H9 (cell line): ENCODE results near the gene TGM2. TPM values are rescaled to one million over a fixed set of nuclear protein-coding genes. Genes with fewer than 3 reads are reported as not detected.

Experiments
- DNase-seq: peaks from one replicate; pipeline ENCODE4 v3.0.0-alpha.2; 2017
- H2AFZ ChIP-seq: one replicate; pipeline ENCODE4 v1.6.1; 2013; ENCODE audit warnings: mild to moderate bottlenecking, low read length, control low read depth, moderate library complexity
- H2AK5ac ChIP-seq: 2 replicates; pipeline ENCODE4 v1.6.1; 2013; ENCODE audit warnings: low read length, control low read depth, mixed read lengths; ENCODE audit not compliant: insufficient read length
- H2BK120ac ChIP-seq: one replicate; pipeline ENCODE4 v1.6.1; 2013; ENCODE audit warnings: low read depth, mild to moderate bottlenecking, low read length, control low read depth, inconsistent platforms; ENCODE audit not compliant: poor library complexity, severe bottlenecking
- H2BK12ac ChIP-seq: 2 replicates; pipeline ENCODE4 v1.6.1; 2013; ENCODE audit warnings: low read length, control low read depth, mixed read lengths, low read depth; ENCODE audit not compliant: insufficient read length
- H2BK15ac ChIP-seq: 2 replicates; pipeline ENCODE4 v1.6.1; 2013; ENCODE audit warnings: low read depth, low read length, control low read depth
- H2BK20ac ChIP-seq: one replicate; pipeline ENCODE4 v1.6.1; 2013; ENCODE audit warnings: low read depth, mild to moderate bottlenecking, low read length, control low read depth, inconsistent platforms; ENCODE audit not compliant: poor library complexity, severe bottlenecking
- H2BK5ac ChIP-seq: 2 replicates; pipeline ENCODE4 v1.6.1; 2013; ENCODE audit warnings: low read length, control low read depth, mixed read lengths; ENCODE audit not compliant: insufficient read length
- H3K14ac ChIP-seq: 2 replicates; pipeline ENCODE4 v1.6.1; 2013; ENCODE audit warnings: low read length, control low read depth; ENCODE audit not compliant: insufficient read depth
- H3K18ac ChIP-seq: 2 replicates; pipeline ENCODE4 v1.6.1; 2013; ENCODE audit warnings: low read depth, mild to moderate bottlenecking, mixed read lengths, low read length, control low read depth; ENCODE audit not compliant: insufficient read length
- H3K23ac ChIP-seq: 2 replicates; pipeline ENCODE4 v1.6.1; 2013; ENCODE audit warnings: low read length, control low read depth, mixed read lengths, low read depth; ENCODE audit not compliant: insufficient read length
- H3K23me2 ChIP-seq: 2 replicates; pipeline ENCODE4 v1.6.1; 2013; ENCODE audit warnings: low read depth, mild to moderate bottlenecking, mixed read lengths, low read length, control low read depth; ENCODE audit not compliant: insufficient read length, poor library complexity, severe bottlenecking
- H3K27ac ChIP-seq: 2 replicates; pipeline ENCODE4 v1.5.1; 2013; ENCODE audit warnings: low read length, control low read depth, mixed read lengths, low read depth; ENCODE audit not compliant: insufficient read length
- H3K27me3 ChIP-seq: 2 replicates; pipeline ENCODE4 v1.6.1; 2013; ENCODE audit warnings: low read length, control low read depth, inconsistent platforms; ENCODE audit not compliant: insufficient read depth
- H3K4ac ChIP-seq: 2 replicates; pipeline ENCODE4 v1.6.1; 2013; ENCODE audit warnings: low read depth, mild to moderate bottlenecking, control low read depth, inconsistent platforms, low read length, moderate library complexity
- H3K4me1 ChIP-seq: 2 replicates; pipeline ENCODE4 v1.6.1; 2013; ENCODE audit warnings: low read length, control low read depth, inconsistent platforms; ENCODE audit not compliant: insufficient read depth
- H3K4me2 ChIP-seq: 2 replicates; pipeline ENCODE4 v1.6.1; 2013; ENCODE audit warnings: low read length, control low read depth, mixed read lengths; ENCODE audit not compliant: insufficient read length, insufficient read depth
- H3K56ac ChIP-seq: 2 replicates; pipeline ENCODE4 v1.6.1; 2013; ENCODE audit warnings: low read depth, mild to moderate bottlenecking, mixed read lengths, low read length, control low read depth; ENCODE audit not compliant: insufficient read length
- H3K79me1 ChIP-seq: 2 replicates; pipeline ENCODE4 v1.6.1; 2013; ENCODE audit warnings: low read depth, mild to moderate bottlenecking, moderate library complexity, low read length, control low read depth, inconsistent platforms; ENCODE audit not compliant: insufficient read depth, poor library complexity, severe bottlenecking
- H3K79me2 ChIP-seq: 2 replicates; pipeline ENCODE4 v1.6.1; 2013; ENCODE audit warnings: low read length, control low read depth, inconsistent platforms; ENCODE audit not compliant: insufficient read depth
- H3K9ac ChIP-seq: 2 replicates; pipeline ENCODE4 v1.6.1; 2013; ENCODE audit warnings: low read length, control low read depth, mixed read lengths; ENCODE audit not compliant: insufficient read length; ENCODE audit errors: extremely low read depth
- H3K9me3 ChIP-seq: one replicate; pipeline ENCODE4 v1.6.1; 2013; ENCODE audit warnings: low read depth, low read length, inconsistent platforms; ENCODE audit not compliant: control insufficient read depth
- H3T11ph ChIP-seq: one replicate; pipeline ENCODE4 v1.6.1; 2013; ENCODE audit warnings: mild to moderate bottlenecking, low read length, control low read depth, inconsistent platforms
- H4K20me1 ChIP-seq: one replicate; pipeline ENCODE4 v1.6.1; 2013; ENCODE audit not compliant: control insufficient read depth, insufficient read length, insufficient read depth
- H4K5ac ChIP-seq: 2 replicates; pipeline ENCODE4 v1.6.1; 2013; ENCODE audit warnings: low read depth, mild to moderate bottlenecking, mixed read lengths, low read length, control low read depth; ENCODE audit not compliant: insufficient read length
- H4K8ac ChIP-seq: replicated peaks from 2 replicates; pipeline ENCODE4 v1.6.1; 2013; ENCODE audit warnings: low read length, control low read depth, mixed read lengths, low read depth; ENCODE audit not compliant: insufficient read length
- H4K91ac ChIP-seq: 2 replicates; pipeline ENCODE4 v1.6.1; 2013; ENCODE audit warnings: low read depth, mild to moderate bottlenecking, moderate library complexity, mixed read lengths, low read length, control low read depth; ENCODE audit not compliant: insufficient read length
- H3K27ac Mint-ChIP-seq, 3 experiments: 2 replicates in 2 of 3; 3 replicates in 1 of 3; pipeline ENCODE4 v1.8.0; 2020 to 2021; ENCODE audit warnings: mixed read lengths in 3 of 3, mild to moderate bottlenecking in 1 of 3, moderate library complexity in 1 of 3
- H3K27me3 Mint-ChIP-seq: 2 replicates; pipeline ENCODE4 v1.8.0; 2021; ENCODE audit warnings: low read depth, mild to moderate bottlenecking, moderate library complexity, mixed read lengths
- H3K36me3 Mint-ChIP-seq, 3 experiments: 2 replicates in 2 of 3; 3 replicates in 1 of 3; pipeline ENCODE4 v1.8.0; 2020 to 2021; ENCODE audit warnings: low read depth in 3 of 3, mixed read lengths in 3 of 3; ENCODE audit not compliant: insufficient read depth in 1 of 3
- H3K4me1 Mint-ChIP-seq, 2 experiments: 2 replicates each; pipeline ENCODE4 v1.8.0; 2020; ENCODE audit warnings: mixed read lengths in 2 of 2
- H3K4me3 Mint-ChIP-seq, 2 experiments: 2 replicates in 1 of 2; 3 replicates in 1 of 2; pipeline ENCODE4 v1.8.0; 2020 to 2021; ENCODE audit warnings: mild to moderate bottlenecking in 2 of 2, mixed read lengths in 2 of 2, moderate library complexity in 1 of 2
- H3K9me3 Mint-ChIP-seq, 2 experiments: 2 replicates in 1 of 2; 3 replicates in 1 of 2; pipeline ENCODE4 v1.8.0; 2020; ENCODE audit warnings: mild to moderate bottlenecking in 2 of 2, mixed read lengths in 2 of 2, moderate library complexity in 1 of 2
- WGBS: extraction: QIAGEN DNeasy Blood & Tissue Kit; methylation state at CpG from one replicate; pipeline ENCODE4 v1.1.7; 2013; ENCODE audit warnings: missing lambda C conversion rate, low lambda C conversion rate, mixed read lengths; ENCODE audit not compliant: insufficient read length; ENCODE audit errors: extremely low coverage; 5-methylcytosine and 5-hydroxymethylcytosine counted together
- total RNA-seq: library from RNA; stranded (reverse); gene quantifications from 2 replicates; pipeline ENCODE4 v1.2.1, GENCODE V29; 2021
- TF ChIP-seq, protein P1 (sequence below): fragments of 200-600 bp; sonication (generic); conservative IDR thresholded peaks from 3 replicates; pipeline ENCODE4 v1.8.0; 2021; ENCODE audit warnings: antibody characterized with exemption, mild to moderate bottlenecking

TGM2 gene
- total RNA-seq, 1 experiment from 2014 or later: 1.1 TPM

DNA sequence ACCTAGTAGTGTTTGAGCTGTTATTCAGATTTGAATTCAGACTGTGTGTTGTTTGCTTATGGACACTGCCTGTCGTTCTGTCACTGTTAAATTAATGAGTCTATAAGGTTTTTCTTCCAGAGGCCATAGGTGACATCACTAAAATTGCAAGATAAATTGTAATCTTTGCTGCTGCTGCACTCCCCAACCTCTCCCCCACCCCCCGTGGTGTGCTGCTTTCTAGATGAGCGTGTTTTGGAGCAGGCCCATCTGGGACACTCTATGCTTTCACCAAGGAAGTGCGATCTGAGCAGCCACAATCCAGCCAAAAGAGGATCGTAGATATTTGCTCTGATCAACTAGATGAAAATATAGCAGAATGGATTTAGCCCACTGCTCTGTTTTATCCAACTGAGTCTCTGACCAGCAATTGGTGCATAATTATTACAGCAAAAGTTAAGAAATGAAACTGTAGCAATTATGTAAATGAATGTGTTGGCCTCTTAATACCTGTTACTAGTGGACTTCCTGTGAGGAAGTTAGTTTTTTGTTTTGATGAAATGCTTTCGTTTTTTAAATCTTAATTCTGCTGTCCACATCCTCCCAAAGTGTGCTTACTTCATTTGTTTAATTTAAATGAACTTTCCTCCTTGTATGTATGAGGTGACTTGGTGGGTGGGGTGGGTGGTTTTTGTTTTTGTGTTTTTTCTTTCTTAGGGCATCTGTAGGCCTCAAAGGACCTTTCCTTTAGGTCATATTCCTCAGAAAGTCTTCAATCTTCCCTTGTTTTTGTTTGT lies 73.4 kb downstream of the TGM2 start:
- H3K4me3 Mint-ChIP-seq: no peak overlapping the region
- H3K4me1 Mint-ChIP-seq: peaks cover 0 to 6% of the 10 kb centered on the region in 2 experiments; a peak in 1 of 4 replicates
- no peak overlapping the region for H3K14ac ChIP-seq
- H3K27me3 Mint-ChIP-seq: no peaks in the 10 kb centered on the region
- no peak overlapping the region for H3T11ph ChIP-seq
- H3K27me3 ChIP-seq: no peaks in the 10 kb centered on the region
- H3K4ac ChIP-seq: no peak overlapping the region
- H3K23ac ChIP-seq: no peak overlapping the region
- H3K18ac ChIP-seq: no peak overlapping the region
- H2AFZ ChIP-seq: no peak overlapping the region
- no peak overlapping the region for H3K4me2 ChIP-seq
- H2BK15ac ChIP-seq: no peak overlapping the region
- no peak overlapping the region for H3K27ac Mint-ChIP-seq
- H3K9me3 ChIP-seq: no peaks in the 10 kb centered on the region
- no peaks in the 10 kb centered on the region for H3K79me2 ChIP-seq
- no peaks in the 10 kb centered on the region for H3K79me1 ChIP-seq
- WGBS: no CpG with 5 or more reads among the region's 6 CpGs
- H3K36me3 Mint-ChIP-seq: peaks cover 2 to 49% (median 25%) of the 10 kb centered on the region in 3 experiments; a peak in 6 of 7 replicates
- TF ChIP-seq, protein P1, sequence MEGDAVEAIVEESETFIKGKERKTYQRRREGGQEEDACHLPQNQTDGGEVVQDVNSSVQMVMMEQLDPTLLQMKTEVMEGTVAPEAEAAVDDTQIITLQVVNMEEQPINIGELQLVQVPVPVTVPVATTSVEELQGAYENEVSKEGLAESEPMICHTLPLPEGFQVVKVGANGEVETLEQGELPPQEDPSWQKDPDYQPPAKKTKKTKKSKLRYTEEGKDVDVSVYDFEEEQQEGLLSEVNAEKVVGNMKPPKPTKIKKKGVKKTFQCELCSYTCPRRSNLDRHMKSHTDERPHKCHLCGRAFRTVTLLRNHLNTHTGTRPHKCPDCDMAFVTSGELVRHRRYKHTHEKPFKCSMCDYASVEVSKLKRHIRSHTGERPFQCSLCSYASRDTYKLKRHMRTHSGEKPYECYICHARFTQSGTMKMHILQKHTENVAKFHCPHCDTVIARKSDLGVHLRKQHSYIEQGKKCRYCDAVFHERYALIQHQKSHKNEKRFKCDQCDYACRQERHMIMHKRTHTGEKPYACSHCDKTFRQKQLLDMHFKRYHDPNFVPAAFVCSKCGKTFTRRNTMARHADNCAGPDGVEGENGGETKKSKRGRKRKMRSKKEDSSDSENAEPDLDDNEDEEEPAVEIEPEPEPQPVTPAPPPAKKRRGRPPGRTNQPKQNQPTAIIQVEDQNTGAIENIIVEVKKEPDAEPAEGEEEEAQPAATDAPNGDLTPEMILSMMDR: no peak
- no peak overlapping the region for H2BK5ac ChIP-seq
- no peak overlapping the region for H4K8ac ChIP-seq
- H3K56ac ChIP-seq: no peak overlapping the region
- H2BK120ac ChIP-seq: no peak overlapping the region
- no peaks in the 10 kb centered on the region for H3K4me1 ChIP-seq
- no peaks in the 10 kb centered on the region for H3K23me2 ChIP-seq
- no peak overlapping the region for H3K9ac ChIP-seq
- no peak overlapping the region for H4K91ac ChIP-seq
- no peaks in the 10 kb centered on the region for H4K20me1 ChIP-seq
- no peak for DNase-seq
- H3K9me3 Mint-ChIP-seq: no peaks in the 10 kb centered on the region
- H2BK20ac ChIP-seq: no peak overlapping the region
- no peak overlapping the region for H4K5ac ChIP-seq
- no peak overlapping the region for H3K27ac ChIP-seq
- H2AK5ac ChIP-seq: no peak overlapping the region
- H2BK12ac ChIP-seq: no peak overlapping the region
